ENCODE measurements around the gene ANKRD12. TPM values are rescaled to one million over a fixed set of nuclear protein-coding genes. Genes with fewer than 3 reads are reported as not detected.

Gene ANKRD12
- total and polyA plus RNA-seq, 10 of the 15 experiments (the other 5 are each of a cell fraction or from before 2014, with no cell fraction given), result 5.9 to 45.7 (median 20.2) TPM

GRCh38 chr18:9156604-9157249 is 20.1 kb downstream of the ANKRD12 start (continued):
- TF ChIP-seq ZBTB11 (CRISPR knock-in tag; IDR thresholded peaks at IDR 0.05) (no peak), WRNIP1 (IDR thresholded peaks at IDR 0.05; ENCODE audit: borderline replicate concordance, low read depth, low read length) (no peak)

- ChIA-PET POLR2A (no interaction called here), RAD21 (ENCODE audit: unreplicated experiment) (interaction anchor here (1.5 kb wide), 1 partner anchor 53 kb away, joined by 3 read pairs; no protein-coding TSS in a partner anchor), CTCF (no interaction called here), SMC1A (ENCODE audit: uncharacterized antibody, unreplicated experiment) (no interaction called here)
- H3K27me3 ChIP-seq (replicated peaks in 1 of 2; ENCODE audit: control insufficient read depth in 2 of 2, insufficient read depth in 2 of 2, low read length in 1 of 2), result no peaks in the 10 kb centered on the region
- FAIRE-seq (no peak), DNase-seq (ENCODE audit: low read depth, low spot score) (no peak), ATAC-seq (no peak)
- 51% methylated on average over 2 of the region's 2 CpGs for WGBS (ENCODE audit: insufficient coverage, insufficient replicate concordance, low lambda C conversion rate, missing lambda C conversion rate)
- in situ Hi-C loops (cut with MboI) (loop anchor here (10.0 kb wide), 1 partner anchor 163 kb away; no protein-coding TSS in a partner anchor), intact Hi-C loops (cut with micrococcal nuclease; ENCODE audit: unreplicated experiment) (no loop called here)
- H3K9me3 ChIP-seq (replicated peaks; ENCODE audit: control insufficient read depth, insufficient read depth, low read length), result peaks cover 9% of the 10 kb centered on the region
- H3K36me3 ChIP-seq (ENCODE audit: control insufficient read depth in 2 of 2, insufficient read depth in 2 of 2, low read length in 1 of 2), result peaks cover 0 to 4% of the 10 kb centered on the region in 2 experiments
- H3K4me1 ChIP-seq (ENCODE audit: control insufficient read depth, insufficient read depth, low read length), result no peaks in the 10 kb centered on the region
- BruUV-seq (replicated peaks), result no TSS peak
- no peak overlapping the region for H3K4me2 ChIP-seq (ENCODE audit: control insufficient read depth, insufficient read depth)
- peaks cover 74% of the 10 kb centered on the region for H3K79me2 ChIP-seq (ENCODE audit: control insufficient read depth, insufficient read depth, low read length)
- H3K4me3 ChIP-seq, result no peak overlapping the region
- H4K20me1 ChIP-seq (ENCODE audit: control insufficient read depth, insufficient read depth), result no peaks in the 10 kb centered on the region; the same call in 1 of the 2 replicates
- no peak for TF ChIP-seq MLLT1 (IDR thresholded peaks at IDR 0.05)
- TF ChIP-seq BRCA1 (IDR thresholded peaks at IDR 0.05; ENCODE audit: low read depth, low read length), result no peak
- no peak for TF ChIP-seq ZNF24 (IDR thresholded peaks at IDR 0.05)
- TF ChIP-seq YY1 (IDR thresholded peaks at IDR 0.05; ENCODE audit: low read depth, low read length), result no peak
- no peak for TF ChIP-seq PML (IDR thresholded peaks at IDR 0.05; ENCODE audit: low read length)
- TF ChIP-seq STAT1 (conservative IDR thresholded peaks at IDR 0.05), result no peak
- no peak for TF ChIP-seq FOS (IDR thresholded peaks at IDR 0.05; ENCODE audit: borderline replicate concordance, extremely low read depth, insufficient read length)
- no peak for TF ChIP-seq HCFC1 (IDR thresholded peaks at IDR 0.05; ENCODE audit: low read length)
- TF ChIP-seq HDAC2 (IDR thresholded peaks at IDR 0.05), result no peak
- no peak overlapping the region for H3K9ac ChIP-seq (ENCODE audit: control insufficient read depth, insufficient read depth, low read length)
- H2AFZ ChIP-seq (ENCODE audit: control insufficient read depth, low read depth, low read length), result no peak overlapping the region
- H3K27ac ChIP-seq (ENCODE audit: control insufficient read depth, insufficient read depth), result no peak overlapping the region
Observed at GRCh38 chr18:9157806-9158205, 21.2 kb downstream of the ANKRD12 start.

Measured in GM12878 (cell line).